Effector memory CD8-positive, alpha-beta T cell (primary cell): ENCODE data around the gene TMEM238L.

Experiments used
- ATAC-seq: fragments of 150-1000 bp; cut with Tn5 transposase; replicated peaks from 2 replicates; pipeline ENCODE4 v1.10.0; 2021; ENCODE audit warnings: mild to moderate bottlenecking, moderate library complexity
- DNase-seq, 3 experiments: peaks; one replicate each; pipeline ENCODE4 v3.0.0; 2021
- H3K27ac Mint-ChIP-seq, 2 donors: one replicate each; pipeline ENCODE4 v1.8.0; 2022; ENCODE audit warnings: mild to moderate bottlenecking in 2 of 2, mixed read lengths in 2 of 2, moderate library complexity in 2 of 2
- H3K27me3 Mint-ChIP-seq, 2 donors: one replicate each; pipeline ENCODE4 v1.8.0; 2022; ENCODE audit warnings: mixed read lengths in 2 of 2
- H3K36me3 Mint-ChIP-seq: one replicate; pipeline ENCODE4 v1.8.0; 2022; ENCODE audit warnings: mild to moderate bottlenecking, moderate library complexity, mixed read lengths; ENCODE audit not compliant: insufficient read depth
- H3K4me1 Mint-ChIP-seq, 2 donors: one replicate each; pipeline ENCODE4 v1.8.0; 2022; ENCODE audit warnings: low read depth in 2 of 2, mixed read lengths in 2 of 2
- H3K4me3 Mint-ChIP-seq, 2 donors: one replicate each; pipeline ENCODE4 v1.8.0; 2022; ENCODE audit warnings: mild to moderate bottlenecking in 2 of 2, mixed read lengths in 2 of 2, moderate library complexity in 2 of 2
- H3K9me3 Mint-ChIP-seq, 2 donors: one replicate each; pipeline ENCODE4 v1.8.0; 2022; ENCODE audit warnings: mixed read lengths in 2 of 2

Gene TMEM238L

GRCh38 chr17:10757067-10757466 lies 46.8 kb downstream of the TMEM238L start:
- H3K4me3 Mint-ChIP-seq: no peak overlapping the region
- no peak for ATAC-seq

GRCh38 chr17:10756619-10757018 lies 47.3 kb downstream of the TMEM238L start:
- H3K27ac Mint-ChIP-seq: no peak overlapping the region
- peaks cover 2 to 29% of the 10 kb centered on the region in 2 donors for H3K27me3 Mint-ChIP-seq
- H3K4me3 Mint-ChIP-seq: no peak overlapping the region
- no peaks in the 10 kb centered on the region for H3K9me3 Mint-ChIP-seq
- no peaks in the 10 kb centered on the region for H3K36me3 Mint-ChIP-seq
- no peak for DNase-seq
- no peak for ATAC-seq
- no peaks in the 10 kb centered on the region for H3K4me1 Mint-ChIP-seq

More at GRCh38 chr17:10757067-10757466, 46.8 kb downstream of the TMEM238L start:
- Mint-ChIP-seq H3K27me3 (peaks cover 6 to 33% of the 10 kb centered on the region in 2 donors), H3K27ac (no peak overlapping the region), H3K4me1 (no peaks in the 10 kb centered on the region), H3K36me3 (no peaks in the 10 kb centered on the region), H3K9me3 (no peaks in the 10 kb centered on the region)
- DNase-seq: no peak

GRCh38 chr17:10756185-10756584 lies 47.7 kb downstream of the TMEM238L start:
- Mint-ChIP-seq H3K4me3 (no peak overlapping the region), H3K27me3 (peaks cover 0 to 24% of the 10 kb centered on the region in 2 donors), H3K36me3 (no peaks in the 10 kb centered on the region), H3K9me3 (no peaks in the 10 kb centered on the region), H3K27ac (no peak overlapping the region), H3K4me1 (no peaks in the 10 kb centered on the region)
- ATAC-seq (no peak), DNase-seq (no peak)

- no peak for DNase-seq
- Mint-ChIP-seq H3K27ac (no peak overlapping the region), H3K27me3 (peaks cover 0 to 19% of the 10 kb centered on the region in 2 donors), H3K4me1 (no peaks in the 10 kb centered on the region), H3K9me3 (no peaks in the 10 kb centered on the region), H3K4me3 (no peak overlapping the region), H3K36me3 (no peaks in the 10 kb centered on the region)
- no peak for ATAC-seq
Observed at GRCh38 chr17:10755592-10756127, 48.2 kb downstream of the TMEM238L start.

GRCh38 chr17:10754861-10755591 lies 48.9 kb downstream of the TMEM238L start:
- peaks cover under 1 to 16% of the 10 kb centered on the region in 2 donors for H3K27me3 Mint-ChIP-seq
- H3K9me3 Mint-ChIP-seq: no peaks in the 10 kb centered on the region
- ATAC-seq (no peak), DNase-seq (no peak)
- H3K4me3 Mint-ChIP-seq: no peak overlapping the region
- no peaks in the 10 kb centered on the region for H3K4me1 Mint-ChIP-seq
- H3K36me3 Mint-ChIP-seq: no peaks in the 10 kb centered on the region
- no peak overlapping the region for H3K27ac Mint-ChIP-seq

GRCh38 chr17:10754109-10754508 lies 49.8 kb downstream of the TMEM238L start:
- no peaks in the 10 kb centered on the region for H3K36me3 Mint-ChIP-seq
- no peak overlapping the region for H3K4me3 Mint-ChIP-seq
- H3K27me3 Mint-ChIP-seq: peaks cover 9 to 23% of the 10 kb centered on the region in 2 donors
- ATAC-seq: no peak
- no peak for DNase-seq
- peaks cover 0 to 1% of the 10 kb centered on the region in 2 donors for H3K4me1 Mint-ChIP-seq
- H3K9me3 Mint-ChIP-seq: no peaks in the 10 kb centered on the region
- no peak overlapping the region for H3K27ac Mint-ChIP-seq

- Mint-ChIP-seq H3K27ac (no peak overlapping the region), H3K9me3 (no peaks in the 10 kb centered on the region), H3K36me3 (no peaks in the 10 kb centered on the region), H3K4me3 (no peak overlapping the region), H3K27me3 (peaks cover 10 to 31% of the 10 kb centered on the region in 2 donors), H3K4me1 (peaks cover 0 to 1% of the 10 kb centered on the region in 2 donors)
- DNase-seq (no peak), ATAC-seq (no peak)
Observed at GRCh38 chr17:10752696-10753095, 51.2 kb downstream of the TMEM238L start.

GRCh38 chr17:10751563-10751962 lies 52.3 kb downstream of the TMEM238L start:
- Mint-ChIP-seq H3K36me3 (no peaks in the 10 kb centered on the region), H3K27me3 (peaks cover 19 to 27% of the 10 kb centered on the region in 2 donors), H3K4me1 (peaks cover 0 to 1% of the 10 kb centered on the region in 2 donors), H3K27ac (no peak overlapping the region), H3K9me3 (no peaks in the 10 kb centered on the region), H3K4me3 (no peak overlapping the region)
- ATAC-seq (no peak), DNase-seq (no peak)

GRCh38 chr17:10750210-10750609 lies 53.7 kb downstream of the TMEM238L start:
- Mint-ChIP-seq H3K27ac (no peak overlapping the region), H3K36me3 (no peaks in the 10 kb centered on the region), H3K9me3 (no peaks in the 10 kb centered on the region), H3K4me1 (peaks cover 0 to 1% of the 10 kb centered on the region in 2 donors), H3K27me3 (peaks cover 21 to 26% of the 10 kb centered on the region in 2 donors), H3K4me3 (no peak overlapping the region)
- DNase-seq (no peak), ATAC-seq (no peak)

GRCh38 chr17:10748531-10749181 lies 55.2 kb downstream of the TMEM238L start:
- H3K9me3 Mint-ChIP-seq: no peaks in the 10 kb centered on the region
- ATAC-seq: no peak
- peaks cover 27 to 33% of the 10 kb centered on the region in 2 donors for H3K27me3 Mint-ChIP-seq
- no peak overlapping the region for H3K4me3 Mint-ChIP-seq
- DNase-seq: no peak
- no peak overlapping the region for H3K27ac Mint-ChIP-seq
- H3K36me3 Mint-ChIP-seq: peaks cover 2% of the 10 kb centered on the region
- peaks cover 4 to 5% of the 10 kb centered on the region in 2 donors for H3K4me1 Mint-ChIP-seq

GRCh38 chr17:10745231-10745630 lies 58.7 kb downstream of the TMEM238L start:
- no peak for ATAC-seq
- Mint-ChIP-seq H3K4me3 (no peak overlapping the region), H3K27ac (no peak overlapping the region), H3K36me3 (peaks cover 2% of the 10 kb centered on the region), H3K9me3 (no peaks in the 10 kb centered on the region), H3K27me3 (peaks cover 31 to 54% of the 10 kb centered on the region in 2 donors), H3K4me1 (peaks cover 4 to 5% of the 10 kb centered on the region in 2 donors)
- DNase-seq: no peak
